DMS114 treated with DMSO at 0.1 percent for 48 hours (cell line): Measurements from ENCODE around the gene SORCS2.

Source experiments
- DNase-seq: peaks from one replicate; lab custom pipeline; 2025; ENCODE audit not compliant: unreplicated experiment; lab: John Stamatoyannopoulos, UW

The SORCS2 gene

GRCh38 chr4:7262134-7262533, 69.8 kb downstream of the SORCS2 start:
- DNase-seq = no peak

GRCh38 chr4:7263166-7263565, 70.8 kb downstream of the SORCS2 start:
- DNase-seq = no peak

DNA sequence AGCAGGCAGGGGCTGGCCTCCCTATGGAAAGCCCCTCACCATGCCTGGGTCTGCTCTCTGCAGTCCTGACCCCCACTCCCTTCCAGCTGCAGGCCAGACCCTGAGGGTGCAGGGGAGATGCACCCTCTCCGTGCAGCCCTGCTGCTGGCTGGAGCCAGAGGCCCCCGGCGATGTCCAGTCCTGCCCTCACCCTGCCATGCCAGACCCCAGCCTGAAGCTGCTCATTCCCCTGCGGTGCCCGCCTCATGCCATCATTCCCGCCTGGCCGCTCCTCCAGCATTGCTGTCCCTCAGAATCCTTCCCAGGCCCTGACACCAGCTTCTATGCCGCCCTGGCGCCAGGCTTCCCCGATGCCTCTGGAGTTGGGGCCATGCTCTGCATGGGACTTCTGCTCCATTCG, 72.4 kb downstream of the SORCS2 start:
- no peak for DNase-seq

GRCh38 chr4:7266525-7267292, 74.4 kb downstream of the SORCS2 start:
- no peak for DNase-seq

- DNase-seq = no peak
These were observed 75.5 kb downstream of the SORCS2 start for GRCh38 chr4:7267829-7268228.

DNA sequence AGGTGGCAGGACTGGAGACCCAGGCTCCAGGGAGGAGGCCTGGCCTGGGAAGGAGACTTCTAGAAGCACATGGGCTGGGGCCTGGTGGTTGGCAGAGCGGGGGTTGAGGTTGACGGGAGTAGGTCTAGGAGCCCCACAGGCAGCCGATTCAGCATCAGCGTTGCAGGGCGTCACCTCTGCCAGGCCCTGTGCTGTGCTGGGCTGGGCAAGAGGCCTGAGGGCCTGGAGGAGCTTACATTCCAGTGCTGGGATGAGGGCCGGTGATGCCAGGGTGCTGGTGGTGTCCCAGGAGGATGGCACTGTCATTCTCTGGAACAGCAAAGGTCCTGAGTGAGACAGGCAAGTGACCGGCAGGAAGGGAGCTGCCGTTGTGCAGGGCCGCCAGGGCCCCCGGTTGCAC, 76.6 kb downstream of the SORCS2 start:
- no peak for DNase-seq

DNA sequence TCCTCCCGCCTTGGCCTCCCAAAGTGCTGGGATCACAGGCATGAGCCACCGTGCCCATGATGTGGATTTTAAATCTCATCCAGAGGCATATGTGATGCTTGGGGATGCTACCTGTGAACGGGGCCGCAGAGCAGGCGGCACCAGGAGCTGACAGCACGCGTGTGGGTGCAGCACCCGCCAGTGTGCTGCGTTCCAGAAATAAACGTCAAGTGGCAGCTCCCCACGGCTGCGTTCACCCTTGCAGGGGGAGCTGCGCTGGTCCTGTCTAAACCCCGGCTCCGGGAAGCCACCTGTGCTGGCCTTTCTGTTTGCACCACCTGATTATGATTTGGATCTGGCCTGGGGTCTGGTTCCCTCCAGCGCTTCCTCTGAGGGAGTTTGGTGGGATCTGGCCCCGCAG, 77.8 kb downstream of the SORCS2 start:
- DNase-seq = no peak

- DNase-seq = no peak
These were observed 80.1 kb downstream of the SORCS2 start for GRCh38 chr4:7272404-7272803.

GRCh38 chr4:7273738-7274297, 81.5 kb downstream of the SORCS2 start:
- no peak for DNase-seq

GRCh38 chr4:7275067-7275466, 82.7 kb downstream of the SORCS2 start:
- DNase-seq = no peak

DNA sequence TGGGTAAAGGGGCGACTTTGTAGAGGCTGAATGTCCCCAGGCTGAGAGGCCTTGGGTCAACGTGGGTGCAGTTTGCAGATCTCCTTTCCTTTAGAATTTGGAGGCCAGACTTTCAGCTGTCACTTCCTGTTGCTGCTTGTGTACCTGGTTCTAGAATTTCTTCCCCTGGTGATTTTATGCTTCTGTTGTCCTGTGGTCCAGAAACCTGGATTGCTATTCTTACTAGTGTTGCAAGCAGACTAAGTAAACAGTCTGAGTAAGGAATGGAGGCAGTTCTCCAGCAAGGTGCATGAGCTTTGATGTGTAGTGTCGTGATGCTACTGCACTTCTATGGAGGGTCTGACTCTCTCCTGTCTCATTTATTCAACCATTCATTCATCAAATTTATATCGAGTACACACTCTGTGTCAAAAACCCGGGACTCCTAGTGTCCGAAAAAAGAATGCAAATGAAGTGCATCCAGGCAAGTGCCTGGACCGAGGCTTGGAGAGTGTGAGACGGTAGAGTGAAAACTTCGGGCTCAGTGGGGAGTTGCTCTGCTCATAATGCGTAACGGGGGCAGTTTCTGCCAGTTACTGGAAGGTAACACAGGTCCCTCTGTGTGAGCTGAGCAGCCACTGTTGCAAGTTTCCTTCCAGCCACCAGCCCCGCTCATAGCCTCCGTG, 83.3 kb downstream of the SORCS2 start:
- no peak for DNase-seq

GRCh38 chr4:7276515-7276914, 84.2 kb downstream of the SORCS2 start:
- DNase-seq = no peak

DNA sequence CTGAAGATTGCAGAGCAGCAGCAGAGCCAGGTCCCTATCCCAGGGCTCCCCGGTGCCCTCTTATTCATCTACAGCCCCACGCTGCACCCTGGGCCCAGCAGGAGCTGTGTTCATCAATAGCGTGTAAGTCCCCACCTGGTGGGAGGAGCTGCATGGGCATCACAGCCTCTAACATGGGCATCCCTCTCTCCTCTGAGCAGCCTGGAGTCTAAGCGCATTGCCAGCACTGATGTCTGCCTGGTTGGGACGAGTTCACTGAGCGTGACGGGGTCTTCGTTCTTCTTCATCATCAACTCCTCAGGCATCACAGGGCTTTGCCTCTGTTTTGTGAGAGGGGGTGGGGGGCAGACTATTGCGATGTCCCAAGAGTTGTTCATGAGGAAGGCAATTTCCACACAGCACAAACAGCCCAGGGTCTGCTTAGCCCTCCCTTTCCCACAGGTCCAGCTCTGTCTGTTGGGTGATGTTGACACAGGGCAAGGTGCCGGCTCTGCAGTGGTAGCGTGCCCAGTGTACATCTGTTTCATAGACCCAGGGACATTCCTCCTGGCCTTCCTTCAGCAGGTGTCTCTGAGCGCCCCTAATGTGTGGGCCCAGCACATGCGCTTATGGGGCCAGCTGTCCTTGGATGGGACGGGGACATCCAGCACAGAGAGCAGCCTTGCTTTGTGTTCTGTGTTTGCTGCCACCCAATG, 85.9 kb downstream of the SORCS2 start:
- no peak for DNase-seq

DNA sequence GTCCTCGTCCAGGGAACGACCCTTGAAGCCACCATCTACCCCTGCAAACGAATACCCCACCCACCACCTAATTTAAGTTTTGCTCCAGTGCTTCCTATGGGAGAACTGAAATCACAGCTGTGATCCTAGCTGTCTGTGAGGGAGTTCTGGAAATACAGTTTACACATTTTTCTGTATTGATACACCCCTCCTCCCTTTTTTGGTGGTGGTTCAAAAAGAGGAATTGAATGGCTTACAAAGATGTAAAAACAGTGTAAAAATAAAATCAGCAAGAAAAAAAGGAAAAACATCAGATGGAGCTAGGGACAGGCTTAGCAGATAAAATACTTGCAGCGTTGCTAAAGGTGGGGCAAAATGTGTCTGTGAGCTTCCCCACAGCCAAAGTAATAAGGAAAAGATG, 86.6 kb downstream of the SORCS2 start:
- DNase-seq = no peak

DNA sequence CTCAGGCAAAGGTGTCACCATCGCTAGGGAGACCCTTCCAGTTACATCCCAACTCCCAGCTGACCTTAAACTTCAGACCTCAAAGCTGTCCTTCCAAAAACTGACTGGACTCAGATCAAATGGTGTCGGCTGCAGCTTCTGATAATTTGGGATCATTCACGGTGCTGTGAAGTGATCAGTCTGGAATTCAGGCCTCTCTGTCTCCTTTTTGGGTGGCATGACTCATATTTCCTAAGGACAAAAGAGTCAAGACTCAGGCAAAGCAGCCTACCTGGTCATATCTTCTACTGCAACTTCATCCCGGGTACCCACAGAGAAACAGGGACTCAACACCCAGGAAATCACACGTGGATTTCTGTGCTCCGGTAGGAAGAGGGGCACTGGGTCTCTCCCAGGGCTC, 87.6 kb downstream of the SORCS2 start:
- DNase-seq = no peak

DNA sequence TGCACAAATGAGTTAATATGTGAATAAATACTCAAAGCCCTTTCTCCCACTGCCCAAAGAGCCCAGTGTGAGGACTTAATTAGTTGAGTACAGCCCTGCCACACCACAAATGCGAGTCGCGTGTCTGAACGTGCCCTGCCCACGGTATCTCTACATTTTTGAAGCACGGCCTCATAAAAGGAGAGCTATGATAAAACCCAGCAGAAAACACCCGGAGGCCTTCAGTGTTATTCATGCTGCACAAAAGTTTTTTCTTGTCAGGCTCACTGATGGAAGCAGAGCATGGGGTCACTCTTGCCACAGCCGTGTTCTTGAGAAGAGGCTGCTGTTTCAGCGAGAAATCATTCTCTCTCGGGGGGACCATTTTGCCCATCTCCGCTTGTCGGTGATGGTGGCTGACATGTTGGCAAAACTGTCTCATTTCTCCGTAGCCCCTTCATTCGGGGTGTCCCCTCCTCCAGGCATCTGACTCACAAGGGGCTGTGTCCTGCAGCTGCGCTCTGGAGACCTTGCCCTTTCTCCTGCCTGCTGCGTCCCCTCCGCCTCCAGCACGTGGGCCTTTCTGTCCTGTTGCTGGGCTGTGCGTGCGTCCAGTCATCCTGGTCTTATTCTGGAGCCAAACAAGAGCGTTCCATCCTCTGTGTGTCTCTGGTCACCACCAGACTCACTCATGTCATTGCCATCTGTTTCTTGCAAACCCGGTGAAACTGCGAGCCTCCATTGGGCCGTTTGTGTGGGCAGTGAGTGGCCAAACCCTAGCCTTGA, 88.8 kb downstream of the SORCS2 start:
- DNase-seq = no peak

DNA sequence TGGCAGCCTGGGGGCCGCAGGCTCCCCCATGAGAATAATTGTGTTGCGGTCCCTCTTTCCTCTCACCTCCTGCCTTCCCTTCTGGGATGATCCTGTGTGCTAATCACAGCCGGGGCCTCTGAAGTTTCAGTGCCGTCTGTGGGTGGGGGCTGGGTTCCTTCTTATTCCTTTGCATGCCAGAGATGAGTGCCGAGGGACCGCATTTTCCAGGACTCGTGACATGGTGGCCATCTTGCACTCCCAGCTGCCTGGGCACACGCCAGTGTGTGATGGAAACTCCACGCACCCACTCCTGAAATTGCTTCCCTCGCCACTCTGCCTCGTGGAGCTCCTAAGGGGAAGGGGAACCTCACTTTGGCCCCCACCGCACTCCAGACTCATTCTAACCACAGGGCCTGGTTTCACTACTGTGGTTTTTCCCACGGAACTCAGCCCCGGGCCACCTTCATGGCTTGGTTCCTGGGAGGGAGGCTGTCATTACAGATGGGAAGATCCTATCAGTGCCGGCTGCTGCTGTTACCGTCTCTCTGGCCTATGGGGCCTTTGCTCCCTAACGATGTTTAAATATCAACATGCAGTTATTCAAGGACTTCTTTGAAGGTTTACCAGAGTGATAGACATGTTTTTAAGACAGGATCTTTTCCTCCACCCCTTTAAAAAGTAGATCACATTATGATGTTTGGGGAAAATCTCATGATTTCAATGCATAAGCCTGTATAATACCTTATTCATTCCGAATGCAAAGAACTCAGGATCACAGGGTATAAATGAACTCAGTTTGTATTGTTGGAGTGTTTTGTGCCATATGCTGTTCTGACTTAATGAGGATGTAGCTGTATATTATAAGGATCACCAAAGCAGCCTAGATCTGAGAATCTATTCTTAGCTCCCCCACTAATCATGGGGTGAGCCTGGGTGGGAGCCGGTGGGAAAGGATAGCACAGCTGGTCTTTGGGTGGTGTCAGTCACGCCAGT, 89.6 kb downstream of the SORCS2 start:
- DNase-seq = no peak

DNA sequence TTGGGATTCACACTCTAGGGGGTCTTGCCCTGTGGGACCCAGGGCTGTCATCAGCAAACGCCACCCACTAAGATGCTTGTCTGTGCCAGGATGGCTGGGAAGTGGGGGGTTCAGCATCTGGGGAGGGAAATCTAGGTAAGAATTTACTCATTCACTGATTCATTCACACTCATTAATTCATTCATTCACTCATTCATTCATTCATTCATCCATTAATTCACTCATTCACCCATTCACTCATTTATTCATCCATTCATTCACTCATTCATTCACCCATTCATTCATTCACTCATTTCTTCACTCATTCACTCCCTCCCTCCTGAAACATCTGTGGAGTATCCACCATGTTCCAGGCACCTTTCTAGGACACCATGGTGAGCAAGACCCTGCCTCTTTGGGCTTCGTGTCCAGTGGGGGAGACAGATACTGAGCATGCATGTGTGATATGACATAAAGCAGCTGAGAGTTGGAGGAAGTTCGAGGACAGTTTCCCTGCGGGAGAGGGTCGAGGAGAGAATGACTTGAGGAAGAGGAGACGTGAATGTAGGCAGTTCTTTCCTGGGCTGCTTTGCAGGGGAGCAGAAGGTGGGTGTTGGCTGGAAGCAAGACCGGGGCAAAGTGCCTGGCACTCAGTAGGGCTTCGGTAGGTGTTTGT, 90.6 kb downstream of the SORCS2 start:
- no peak for DNase-seq
